GM19240 (cell line): ENCODE measurements around the gene CDKN2B-AS1.

ENCODE experiments used
- DNase-seq: peaks from one replicate; pipeline ENCODE4 v3.0.0; 2011; ENCODE audit warnings: low spot score; ENCODE audit not compliant: insufficient read length

CDKN2B-AS1 gene

DNA sequence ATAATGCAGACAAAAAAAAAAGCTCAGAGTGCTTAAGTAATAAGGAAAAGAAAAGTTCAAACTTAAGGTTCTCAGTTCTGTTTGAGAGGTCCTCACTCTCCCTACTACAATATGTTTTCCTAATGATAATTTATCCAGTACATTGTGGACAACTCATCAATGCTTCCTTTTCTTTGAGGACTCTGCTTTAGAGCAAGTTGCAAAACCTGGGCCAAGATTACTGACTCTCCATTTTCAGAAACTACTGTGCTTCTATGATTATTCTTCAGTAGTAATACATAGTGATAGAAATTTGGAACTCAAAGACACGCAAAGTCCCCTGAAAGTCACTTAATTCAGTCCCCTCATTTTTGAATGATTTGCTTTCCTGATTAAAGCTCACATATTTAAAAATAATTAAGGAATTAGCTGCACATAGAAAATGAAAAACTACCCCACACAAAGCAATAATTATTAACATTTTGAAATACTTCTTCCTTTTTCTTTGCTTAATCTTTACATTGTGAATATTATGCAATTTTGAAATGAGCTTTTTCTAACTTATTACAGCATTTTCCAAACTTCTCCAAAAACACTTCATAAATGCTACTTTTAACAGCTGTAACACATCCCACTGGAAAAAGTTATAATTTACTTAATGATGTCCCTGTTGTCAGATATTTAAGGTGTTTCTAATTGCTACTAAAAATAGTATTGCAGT is 11.6 kb upstream of the CDKN2B-AS1 start:
- no peak for DNase-seq

DNA sequence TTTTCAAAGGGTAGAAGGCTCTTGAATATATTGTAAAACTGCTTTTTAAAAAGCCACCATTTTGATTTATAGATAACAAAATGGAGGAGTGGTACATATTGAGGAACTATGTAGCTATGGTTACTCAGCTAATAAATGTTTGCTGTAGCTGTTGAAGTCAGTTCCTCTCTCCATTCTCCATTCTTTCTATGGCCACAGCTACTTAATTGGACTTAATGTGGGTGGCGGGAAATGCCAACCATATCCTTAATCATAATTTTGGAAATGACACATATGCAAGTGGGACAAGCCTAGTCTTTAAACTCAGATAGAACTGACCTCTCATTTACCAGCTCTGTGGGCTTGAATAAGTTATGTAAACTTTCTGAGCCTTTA is 11.0 kb upstream of the CDKN2B-AS1 start:
- no peak for DNase-seq

DNA sequence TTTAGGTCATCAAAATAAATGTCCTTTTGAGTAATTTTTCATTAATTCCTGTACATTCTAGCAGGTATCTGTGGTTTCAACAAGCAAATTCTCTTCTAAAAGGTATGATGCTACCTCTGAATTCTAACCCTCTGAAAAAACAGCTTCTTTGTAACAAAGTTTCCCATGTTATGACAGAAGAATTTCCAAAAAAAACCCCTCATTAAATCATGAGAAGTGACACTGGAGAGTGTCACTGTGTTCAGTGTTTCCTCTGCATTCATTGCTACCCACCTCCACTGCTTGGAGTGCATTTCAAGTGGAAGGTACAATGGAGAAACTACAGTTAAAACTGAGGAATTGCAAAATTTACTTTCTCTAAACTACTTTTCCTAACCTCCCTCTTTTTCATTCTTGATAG is 10.5 kb upstream of the CDKN2B-AS1 start:
- no peak for DNase-seq

DNA sequence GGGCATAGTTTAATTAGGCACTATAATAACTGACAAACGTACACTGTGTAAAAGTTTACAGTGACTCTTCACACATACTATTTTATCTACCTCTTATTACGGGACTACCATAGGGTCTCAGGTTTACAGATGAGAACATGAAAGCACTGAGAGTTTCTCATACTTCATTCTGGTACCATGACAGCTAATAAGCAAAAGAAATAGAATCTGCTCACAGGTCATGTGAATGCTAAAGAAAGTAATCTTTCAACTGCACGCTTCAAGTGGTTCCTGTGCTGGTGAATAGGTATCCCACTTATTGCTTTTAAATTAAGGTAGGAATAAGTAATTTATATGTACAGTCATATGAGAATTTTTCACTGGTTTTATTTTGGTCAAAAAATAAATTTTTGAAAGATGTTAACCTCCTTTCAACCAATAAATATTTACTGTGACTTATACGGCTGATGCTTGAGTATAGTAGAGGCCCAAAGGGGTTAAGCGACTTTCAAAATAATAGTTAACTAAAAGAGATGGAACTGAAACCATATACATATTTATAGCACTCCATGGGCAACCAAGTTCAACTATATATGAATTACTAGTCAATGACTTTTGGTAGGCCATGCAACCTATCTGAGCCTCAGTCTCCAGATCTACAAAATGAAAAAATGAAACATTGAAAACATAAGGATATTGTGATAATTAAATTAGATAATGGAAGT is 8.5 kb upstream of the CDKN2B-AS1 start:
- no peak for DNase-seq

DNA sequence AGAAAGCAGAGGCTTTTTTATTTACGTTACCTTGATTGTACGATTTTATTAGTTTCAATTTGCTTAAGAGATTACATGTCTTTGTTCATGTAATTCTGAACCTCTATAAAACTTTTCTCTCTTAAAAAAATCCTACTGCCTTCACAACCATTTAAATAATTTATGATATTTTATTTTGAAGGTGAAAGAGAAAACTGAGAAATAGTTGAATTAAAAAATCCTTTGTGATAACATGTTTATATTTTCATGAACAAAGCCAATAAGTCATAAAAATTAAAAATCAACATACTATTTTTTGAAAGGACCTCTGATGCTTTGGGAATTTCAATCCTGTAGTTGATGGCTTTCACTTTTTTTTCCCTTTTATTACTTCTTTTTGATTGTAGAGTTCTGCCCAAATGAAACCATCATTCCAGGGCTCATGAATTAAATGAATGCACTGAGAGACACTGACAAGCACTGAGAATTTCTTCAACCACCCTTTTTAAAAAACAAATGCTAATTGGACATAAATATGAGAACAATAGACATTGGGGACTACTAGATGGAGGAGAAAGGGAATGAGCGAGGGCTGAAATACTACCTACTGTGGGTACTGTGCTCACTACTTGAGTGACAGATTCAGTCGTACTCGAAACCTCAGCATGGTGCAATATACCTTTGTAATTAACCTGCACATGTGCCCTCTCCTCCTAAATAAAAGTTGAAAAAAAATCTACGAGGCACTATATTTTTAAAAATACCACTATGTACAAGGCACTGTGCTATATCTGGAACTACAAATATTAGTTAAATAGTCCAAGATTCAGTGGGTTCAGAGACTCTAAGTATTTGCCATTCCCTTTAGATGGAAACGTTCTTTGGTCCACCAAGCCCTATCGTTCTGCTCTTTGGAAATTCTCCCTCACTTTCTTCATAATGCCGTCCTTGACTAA is 6.3 kb upstream of the CDKN2B-AS1 start:
- no peak for DNase-seq

DNA sequence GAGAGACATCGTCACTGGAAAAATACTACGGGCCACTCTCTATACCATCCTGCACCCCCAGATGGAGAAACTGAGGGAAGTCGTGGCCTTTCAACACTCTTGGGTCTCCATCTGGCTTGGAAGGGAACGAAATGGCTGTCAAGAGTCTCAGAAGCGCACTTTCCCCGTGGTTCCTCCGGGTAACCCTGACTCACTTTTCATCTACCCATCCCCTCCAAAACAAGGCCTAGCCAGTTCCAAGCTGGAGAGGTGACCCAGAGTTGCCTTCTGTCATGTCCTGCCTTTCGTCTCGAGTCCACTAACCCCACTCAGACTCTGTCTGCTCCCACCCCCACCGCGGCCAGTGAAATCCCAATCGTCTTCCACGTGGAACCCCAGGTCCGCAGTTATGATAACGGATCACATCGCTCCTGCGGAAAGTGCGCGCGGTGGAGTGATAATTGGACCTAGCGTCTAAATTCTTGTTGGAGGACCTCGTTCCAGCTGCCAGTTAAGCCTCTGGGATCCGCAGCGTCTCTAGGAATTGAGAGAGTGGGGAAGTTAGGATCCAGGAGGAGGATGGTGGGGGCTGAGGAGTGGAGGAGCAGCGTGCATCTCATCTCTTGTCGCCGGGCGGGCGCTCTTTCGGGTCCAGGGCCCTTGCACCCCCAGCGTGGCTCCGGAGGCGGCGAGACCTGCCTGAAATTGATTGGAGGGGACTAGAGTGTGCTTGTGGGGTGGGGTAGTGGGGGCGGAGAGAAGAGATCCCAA is 5.0 kb upstream of the CDKN2B-AS1 start:
- DNase-seq, result no peak

DNA sequence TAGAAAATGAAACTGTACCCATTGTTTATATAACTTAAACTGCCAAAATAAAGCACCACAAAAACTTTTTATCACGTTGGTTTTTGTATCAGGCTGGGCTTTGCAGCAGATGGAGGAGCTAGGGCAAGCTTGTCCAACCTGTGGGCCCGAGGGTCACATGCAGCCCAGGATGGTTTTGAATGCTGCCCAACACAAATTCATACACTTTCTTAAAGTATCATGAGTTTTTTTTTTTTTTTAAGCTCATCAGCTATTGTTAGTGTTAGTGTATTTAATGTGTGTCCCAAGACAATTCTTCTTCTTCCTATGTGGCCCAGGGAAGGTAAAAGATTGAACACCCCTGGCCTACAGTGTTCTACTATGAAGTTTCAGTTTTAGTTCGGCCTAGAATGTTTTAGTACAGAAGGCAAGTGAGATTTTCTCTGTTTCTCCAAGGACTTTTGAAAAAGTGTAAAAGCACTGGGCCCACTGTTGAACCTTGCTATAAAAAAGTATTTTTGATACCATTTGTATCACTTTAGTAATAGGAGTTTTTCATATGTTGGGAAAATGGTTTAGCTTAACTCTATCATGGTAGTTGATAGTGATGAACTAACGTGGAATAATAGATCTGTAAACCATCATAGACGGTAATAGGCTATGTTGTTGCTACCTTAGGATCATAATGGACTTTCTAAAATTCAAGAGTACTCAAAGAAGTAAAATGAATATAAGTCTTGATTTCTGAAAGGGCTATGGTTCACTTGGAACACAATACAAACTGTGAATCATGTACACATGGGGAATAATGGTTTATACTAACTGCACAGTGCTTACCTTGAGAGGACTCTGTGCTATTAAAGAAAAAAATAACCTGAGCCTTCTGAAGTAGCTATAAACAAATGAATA is 3.3 kb upstream of the CDKN2B-AS1 start:
- no peak for DNase-seq

DNA sequence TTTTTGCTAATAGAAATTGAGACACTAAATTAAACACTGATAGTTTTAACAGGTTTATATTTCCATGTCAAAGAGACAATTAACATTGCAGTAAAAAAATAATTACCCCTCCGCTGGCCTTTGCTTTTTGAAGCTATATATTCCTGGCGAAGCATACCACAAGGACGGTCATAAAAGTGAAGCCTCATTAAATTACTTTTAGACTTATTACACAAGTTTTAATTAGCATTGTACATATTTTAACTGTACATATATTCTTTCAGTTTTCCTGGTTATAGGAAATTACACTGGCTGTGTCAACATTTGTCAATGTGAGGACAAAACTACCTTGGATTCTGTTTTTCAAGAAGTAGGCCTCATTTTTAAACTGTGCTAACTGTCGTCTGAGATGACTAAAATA is 1.6 kb upstream of the CDKN2B-AS1 start:
- DNase-seq, result no peak

DNA sequence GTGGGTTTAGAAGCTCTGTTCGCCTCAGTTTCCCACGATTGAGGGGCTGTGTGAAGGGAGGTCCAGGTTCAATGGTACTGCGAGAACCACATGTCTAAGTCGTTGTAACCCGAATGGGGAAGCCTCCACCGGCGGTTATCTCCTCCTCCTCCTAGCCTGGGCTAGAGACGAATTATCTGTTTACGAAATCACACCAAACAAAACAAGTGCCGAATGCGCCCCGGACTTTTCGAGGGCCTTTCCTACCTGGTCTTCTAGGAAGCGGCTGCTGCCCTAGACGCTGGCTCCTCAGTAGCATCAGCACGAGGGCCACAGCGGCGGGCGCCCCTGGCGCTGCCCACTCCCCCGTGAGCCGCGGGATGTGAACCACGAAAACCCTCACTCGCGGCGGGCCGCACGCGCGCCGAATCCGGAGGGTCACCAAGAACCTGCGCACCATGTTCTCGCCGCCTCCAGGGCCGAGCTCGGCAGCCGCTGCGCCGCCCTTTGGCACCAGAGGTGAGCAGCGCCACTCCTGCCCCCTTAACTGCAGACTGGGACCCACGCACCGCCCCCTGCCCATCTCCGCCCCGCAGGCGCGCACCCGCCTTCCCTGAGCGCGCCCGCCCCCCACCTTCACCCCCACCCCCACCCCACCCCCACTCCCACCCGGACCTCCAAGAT is 567 bp upstream of the CDKN2B-AS1 start, which contains the start of gene CDKN2A:
TSS of gene CDKN2A (minus strand) at position 500 of the 663 bp plus-strand sequence.
- DNase-seq, result no peak

DNA sequence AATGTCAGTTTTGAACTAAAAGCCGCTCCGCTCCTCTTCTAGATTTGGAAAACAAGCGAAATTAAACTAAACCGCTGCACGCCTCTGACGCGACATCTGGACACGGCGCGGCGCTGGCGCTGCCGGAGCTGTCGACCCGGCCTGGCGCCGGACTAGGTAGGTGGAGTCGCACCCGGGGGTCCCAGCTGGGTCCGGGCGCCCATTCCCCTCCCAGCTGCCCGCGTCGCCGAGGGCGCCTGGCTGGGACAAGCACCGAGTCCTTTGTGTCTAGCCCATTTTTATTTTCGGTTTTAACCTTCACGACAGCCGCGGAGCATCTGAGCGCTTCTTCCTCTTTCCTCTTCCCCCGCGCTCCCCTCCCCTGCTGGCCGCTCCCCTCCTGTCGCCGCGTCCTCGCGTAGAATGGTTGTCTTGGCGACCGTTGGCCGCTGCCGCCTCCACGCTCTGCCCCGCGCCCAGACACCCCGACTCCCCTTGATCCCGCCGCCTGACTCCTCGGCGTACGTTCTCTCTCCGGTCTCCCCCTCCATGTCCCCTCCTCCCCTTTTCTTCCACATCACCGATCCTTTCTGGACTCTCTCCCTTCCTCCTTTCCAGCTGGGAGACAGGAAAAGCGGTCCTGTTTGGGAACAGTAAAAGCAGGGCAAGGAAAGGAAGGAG is 545 bp downstream of the CDKN2B-AS1 start:
- peak; percentile 42 for DNase-seq

DNA sequence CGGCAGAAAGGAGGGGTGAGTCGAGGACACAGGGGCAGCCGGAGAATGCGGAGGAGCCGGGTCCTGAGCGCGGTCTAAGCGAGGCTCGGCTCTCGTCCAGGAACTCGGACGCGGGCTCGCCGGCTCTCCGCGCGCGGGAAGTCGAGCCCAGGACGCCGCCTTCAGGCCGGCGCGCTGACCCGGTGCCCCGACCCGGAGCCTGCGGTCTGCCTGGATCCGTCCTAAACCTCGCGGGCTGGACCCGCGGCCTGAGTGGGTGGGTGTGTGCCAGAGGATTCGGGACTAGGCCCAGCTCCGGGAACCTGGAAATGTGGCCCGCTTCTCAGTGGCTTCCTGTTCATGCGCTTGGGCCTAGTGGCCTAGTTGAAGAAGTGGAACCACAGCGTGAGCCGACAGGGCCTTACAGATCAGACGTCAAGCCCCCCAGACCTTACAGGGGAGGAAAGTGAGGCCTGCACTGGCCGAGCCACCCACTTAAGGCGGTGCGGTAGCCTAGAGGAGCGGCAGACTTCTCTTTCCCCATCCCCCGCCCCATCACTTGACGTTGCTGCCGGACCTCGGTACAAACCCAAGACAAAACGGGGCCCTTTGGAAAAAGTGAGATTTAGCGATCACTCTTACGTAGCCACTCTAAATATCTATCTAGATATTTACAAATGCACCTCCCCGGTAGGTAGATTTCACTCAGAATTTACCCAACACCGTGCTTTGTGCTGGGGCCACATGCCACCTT is 1.2 kb downstream of the CDKN2B-AS1 start:
- no peak for DNase-seq

DNA sequence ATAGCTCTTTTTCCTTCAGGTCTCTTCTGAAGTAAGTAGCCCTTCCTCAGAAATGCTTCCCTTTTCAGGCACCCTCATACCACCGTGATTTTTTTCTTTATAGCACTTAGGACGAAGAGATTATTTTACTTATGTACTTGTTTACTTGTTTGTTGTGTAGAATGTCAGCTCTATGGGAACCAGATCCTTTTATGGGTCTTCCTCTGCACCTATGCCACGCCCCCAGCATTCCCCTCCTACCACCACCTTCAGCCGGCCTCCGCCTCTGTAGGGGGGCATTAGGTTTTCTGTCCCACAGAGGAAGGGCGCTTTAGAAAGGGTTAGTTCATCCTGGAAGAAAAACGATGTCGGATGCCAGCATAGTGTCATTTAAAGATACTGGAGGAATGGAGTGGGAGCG is 1.8 kb downstream of the CDKN2B-AS1 start:
- DNase-seq, result no peak

DNA sequence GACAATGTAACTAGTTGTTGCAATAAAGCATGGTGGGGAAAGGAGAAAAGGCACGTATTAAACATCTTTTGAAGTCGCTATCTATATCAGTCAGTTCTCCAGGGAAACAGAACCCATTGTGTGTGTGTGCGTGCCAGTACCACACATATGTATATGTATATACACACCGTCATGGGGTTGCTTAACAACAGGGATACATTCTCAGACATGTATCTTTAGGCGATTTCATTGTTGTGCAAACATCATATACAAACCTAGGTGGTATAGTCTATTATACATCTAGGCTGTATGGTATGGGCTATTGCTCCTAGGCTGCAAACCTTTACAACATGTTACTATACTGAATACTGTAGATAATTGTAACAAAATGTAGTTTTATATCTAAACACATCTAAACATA is 2.3 kb downstream of the CDKN2B-AS1 start:
- no peak for DNase-seq

DNA sequence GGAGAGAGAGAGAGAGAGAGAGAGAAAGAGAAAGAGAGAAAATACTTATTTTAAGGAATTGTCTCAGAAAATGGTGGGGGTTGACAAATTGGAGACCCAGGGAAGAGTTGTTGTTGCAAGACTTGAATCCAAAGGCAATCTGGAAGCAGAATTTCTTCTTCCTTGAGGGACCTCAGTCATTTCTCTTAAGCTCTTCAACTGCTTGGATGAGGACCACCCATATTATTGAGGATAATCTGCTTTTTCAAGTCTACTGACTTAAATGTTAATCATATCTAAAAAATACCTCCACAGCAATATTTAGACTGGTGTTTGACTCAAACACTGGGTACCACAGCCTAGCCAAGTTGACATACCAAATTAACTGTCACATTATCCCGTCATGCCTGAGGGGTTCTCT is 2.9 kb downstream of the CDKN2B-AS1 start:
- no peak for DNase-seq

DNA sequence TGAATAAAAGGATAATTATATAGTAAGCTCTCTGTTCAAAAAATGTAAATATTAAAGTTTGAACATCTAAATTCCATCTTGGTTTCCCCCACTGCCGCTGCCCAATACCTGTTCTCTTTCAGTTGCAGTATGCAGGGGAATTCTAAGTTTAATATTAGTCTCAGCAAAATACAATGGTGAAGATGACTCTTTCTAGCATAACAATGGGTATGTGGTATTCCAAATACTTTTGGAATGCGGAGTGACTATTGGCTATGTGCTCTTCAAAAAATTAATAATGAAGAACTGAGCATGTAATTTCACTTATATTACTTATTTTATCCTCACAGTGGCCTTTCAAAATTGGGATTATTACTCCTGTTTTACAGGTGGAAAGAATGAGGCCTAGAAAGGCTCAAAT is 3.4 kb downstream of the CDKN2B-AS1 start:
- DNase-seq, result no peak

DNA sequence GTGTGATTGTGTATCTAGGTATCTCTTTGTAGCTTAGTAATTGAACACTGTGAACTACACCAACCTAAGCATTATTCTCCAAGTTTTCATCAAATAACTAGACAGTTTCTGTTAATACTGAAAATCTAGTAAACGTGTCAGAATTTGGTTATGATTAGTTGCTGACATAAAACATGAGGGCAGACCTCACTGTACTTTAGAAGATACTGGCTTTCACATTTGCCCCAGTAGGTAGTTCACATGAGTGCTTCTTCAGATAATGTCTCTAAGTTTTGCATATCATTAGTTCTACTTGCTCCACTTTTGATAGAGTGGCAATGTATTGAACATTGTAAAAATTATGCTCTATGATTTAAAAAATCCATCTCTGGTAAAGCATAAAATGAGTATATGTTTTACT is 7.4 kb downstream of the CDKN2B-AS1 start:
- no peak for DNase-seq

DNA sequence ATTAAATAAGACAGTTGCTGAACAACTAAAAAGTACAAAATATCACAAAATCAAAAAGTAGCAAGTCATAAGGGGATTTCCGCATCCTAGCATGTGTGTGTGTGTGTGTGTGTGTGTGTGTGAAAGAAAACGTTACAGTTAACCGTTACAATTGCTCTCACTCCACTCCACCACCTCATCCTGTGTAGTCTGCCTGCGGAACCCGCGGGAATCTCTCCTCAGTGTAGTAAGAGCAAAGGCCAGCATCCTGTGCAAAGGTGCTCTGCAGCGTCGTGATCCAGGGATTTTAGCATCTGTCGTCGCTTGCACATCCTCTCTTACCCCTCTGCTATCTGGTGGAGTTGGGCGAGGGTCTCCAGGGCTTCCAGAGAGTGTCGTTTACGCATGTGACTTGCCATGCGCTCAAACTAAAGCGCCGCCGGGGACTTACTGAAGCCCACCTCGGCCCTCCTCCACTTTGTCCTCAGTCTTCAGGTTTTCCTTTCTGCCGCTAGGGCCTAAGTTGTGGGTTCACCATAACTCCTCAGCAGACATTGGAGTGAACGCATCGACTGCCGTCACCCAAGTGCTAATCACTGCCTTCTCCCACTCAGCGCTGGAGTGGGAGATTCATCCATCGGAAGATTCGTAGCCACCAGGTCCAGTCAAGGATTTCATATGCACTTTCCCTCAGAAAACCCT is 10.6 kb downstream of the CDKN2B-AS1 start:
- no peak for DNase-seq
